NCI-H510A (cell line): ENCODE data around the gene CREM.
"Not testable (repeated sequence)": the region's sequence is repeated elsewhere in the genome, so short reads cannot be mapped to it uniquely, and the experiment has no call there.

ENCODE experiments used
- DNase-seq: peaks from one replicate; lab custom pipeline; 2025; lab: John Stamatoyannopoulos, UW

The CREM gene

GRCh38 chr10:35126530-35127288 lies at the start of gene CREM:
Gene CREM (plus strand): TSS chr10:35126846. CDS start chr10:35137836, 10,990 bp downstream.
- peak; percentile 94 for DNase-seq

- no peak for DNase-seq
These were observed 47.4 kb upstream of the CREM start for GRCh38 chr10:35079265-35079664.

DNA sequence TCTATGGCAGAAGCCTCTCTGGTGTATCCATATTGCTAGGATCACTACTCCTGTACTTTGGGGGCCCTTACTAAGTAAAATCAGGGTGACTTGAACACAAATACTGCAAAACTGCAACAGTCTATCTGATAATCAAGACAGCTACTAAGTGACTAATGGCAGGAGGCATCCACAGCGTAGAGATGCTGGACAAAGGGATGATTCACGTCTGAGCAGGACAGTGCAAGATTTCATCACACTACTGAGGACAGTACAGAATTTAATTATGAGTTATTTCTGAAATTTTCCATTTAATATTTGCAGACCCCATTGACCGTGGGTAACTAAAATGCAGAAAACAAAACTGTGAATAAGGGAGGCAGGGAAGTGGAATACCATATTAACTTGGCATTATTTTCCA lies 46.9 kb upstream of the CREM start:
- no peak for DNase-seq

DNA sequence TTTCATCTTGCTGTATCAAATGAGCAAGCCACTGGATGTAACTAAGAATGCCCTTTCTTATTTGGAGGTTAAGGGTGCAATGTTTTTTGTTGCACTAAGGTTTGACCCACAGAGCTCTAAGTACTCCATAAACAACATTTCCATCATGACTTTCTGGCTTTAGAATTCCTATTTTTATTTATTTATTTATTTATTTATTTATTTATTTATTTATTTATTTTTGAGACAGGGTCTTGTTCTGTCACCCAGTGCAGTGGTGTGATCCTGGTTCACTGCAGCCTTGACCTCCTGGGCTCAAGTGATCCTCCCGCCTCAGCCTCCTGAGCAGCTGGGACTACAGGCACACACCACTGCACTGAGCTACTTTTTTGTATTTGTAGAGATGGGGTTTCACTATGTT lies 46.4 kb upstream of the CREM start:
- DNase-seq = not testable (repeated sequence)

DNA sequence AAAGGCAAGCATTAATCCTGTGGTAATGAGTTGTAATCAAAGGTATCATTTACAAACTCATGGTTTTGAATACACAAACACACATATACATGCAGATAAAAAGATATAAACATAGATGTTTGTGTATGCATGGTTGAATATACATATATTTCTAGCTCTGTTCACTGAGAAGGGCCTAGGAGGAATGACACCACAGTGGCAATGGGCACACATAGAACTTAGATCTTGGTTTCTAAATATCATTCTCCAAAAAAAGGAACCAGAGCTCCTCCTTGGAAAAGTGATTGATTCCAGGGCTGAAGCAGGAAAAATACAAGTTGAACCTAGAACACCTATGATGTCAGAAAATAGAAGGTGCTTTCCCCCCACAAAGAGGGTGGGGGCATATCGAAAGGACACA lies 43.4 kb upstream of the CREM start:
- DNase-seq = no peak

- no peak for DNase-seq
These were observed 37.0 kb upstream of the CREM start for GRCh38 chr10:35089611-35090161.

DNA sequence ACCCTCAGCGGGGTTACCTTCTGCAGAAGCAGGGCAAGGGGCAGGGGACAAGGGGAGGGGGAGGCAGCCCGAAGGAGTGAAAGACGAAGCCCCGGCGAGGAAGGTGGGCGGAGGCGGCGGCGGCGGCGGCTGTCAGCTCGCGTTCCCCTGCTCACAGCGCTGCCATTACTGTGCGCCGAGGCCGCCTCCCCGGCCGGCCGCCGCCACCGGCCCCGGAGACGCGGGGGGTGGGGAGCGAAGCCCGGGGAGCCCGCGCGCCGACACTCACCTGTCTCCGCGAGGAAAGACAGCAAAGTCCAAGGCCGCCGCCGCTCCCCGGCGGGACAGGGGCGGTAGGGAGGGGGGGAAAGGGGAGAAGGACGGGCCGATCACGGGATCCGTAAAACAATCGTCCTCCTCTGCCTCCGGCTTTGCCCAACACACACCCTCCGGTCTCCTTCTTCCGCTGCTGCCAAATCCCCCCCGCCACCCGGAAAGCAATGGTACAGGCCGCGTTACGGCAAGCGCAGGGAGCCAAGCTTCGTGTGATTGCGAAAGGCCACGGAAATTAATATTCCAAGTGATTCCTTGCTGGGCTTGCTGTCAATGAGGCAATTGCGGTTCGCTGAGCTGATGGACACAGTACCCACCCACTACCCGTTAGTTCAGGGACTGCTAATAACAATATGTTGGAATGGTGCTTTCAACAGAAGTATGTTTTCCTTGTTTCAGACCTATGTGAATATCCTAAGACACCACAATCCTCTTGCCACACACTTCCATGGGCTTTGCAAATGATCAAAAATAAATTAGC lies 36.3 kb upstream of the CREM start, which contains the start of gene CUL2:
CUL2 (minus strand) TSS at position 180 of the 793 bp plus-strand sequence. CDS start 19,024 bp downstream, outside the sequence.
- DNase-seq = peak; percentile 82

DNA sequence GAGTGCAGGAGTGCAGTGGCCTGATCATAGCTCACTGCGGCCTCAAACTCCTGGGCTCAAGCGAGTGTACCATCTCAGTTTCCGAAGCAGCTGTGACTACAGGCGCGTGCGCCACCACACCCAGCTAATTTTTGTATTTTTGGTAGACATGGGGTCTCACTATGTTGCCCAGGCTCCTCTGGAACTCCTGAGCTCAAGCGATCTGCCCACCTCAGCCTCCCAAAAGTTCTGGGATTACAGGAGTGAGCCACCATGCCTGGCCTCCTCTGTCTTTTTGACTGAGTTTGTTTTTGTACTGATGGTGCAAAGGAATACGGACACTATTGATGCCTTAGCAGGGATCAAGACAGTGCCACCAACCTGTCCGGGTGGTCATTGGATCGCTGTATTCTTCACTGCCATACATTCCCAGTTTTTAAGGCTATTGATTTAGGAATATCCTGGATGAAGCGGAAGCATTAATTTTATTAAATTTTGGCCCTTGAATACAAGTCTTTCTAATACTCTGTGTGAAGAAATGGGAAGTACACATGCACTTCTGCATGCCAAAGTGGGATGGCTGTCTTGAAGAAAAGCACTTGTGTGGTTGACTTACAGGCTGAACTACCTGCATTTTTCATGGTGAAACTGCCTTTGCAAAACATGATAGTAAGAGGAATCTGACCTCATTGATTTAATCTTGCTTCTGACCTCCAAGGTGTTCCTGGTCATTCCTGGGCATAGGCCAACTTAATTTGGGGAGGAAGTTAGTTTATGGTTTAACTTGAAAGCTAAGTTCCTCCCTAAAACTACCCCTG lies 34.5 kb upstream of the CREM start:
- no peak for DNase-seq

DNA sequence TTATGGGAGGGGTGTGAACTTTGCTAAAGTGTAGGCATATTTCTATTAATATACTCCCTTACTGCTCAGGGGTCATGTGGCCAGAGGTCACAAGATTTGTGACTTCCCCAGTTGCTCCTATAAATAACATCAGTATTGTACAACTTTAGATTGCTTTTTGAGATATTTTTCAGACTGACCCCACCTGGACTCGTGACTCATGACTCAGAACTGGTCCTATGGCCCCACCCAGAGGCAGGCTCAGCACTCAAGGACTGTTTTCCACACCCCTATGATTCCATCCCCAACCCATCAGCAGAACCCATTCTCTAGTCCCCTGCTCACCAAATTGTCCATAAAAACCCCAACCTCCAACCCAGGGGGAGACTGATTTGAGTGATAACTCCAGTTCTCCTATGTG lies 33.8 kb upstream of the CREM start:
- no peak for DNase-seq

DNA sequence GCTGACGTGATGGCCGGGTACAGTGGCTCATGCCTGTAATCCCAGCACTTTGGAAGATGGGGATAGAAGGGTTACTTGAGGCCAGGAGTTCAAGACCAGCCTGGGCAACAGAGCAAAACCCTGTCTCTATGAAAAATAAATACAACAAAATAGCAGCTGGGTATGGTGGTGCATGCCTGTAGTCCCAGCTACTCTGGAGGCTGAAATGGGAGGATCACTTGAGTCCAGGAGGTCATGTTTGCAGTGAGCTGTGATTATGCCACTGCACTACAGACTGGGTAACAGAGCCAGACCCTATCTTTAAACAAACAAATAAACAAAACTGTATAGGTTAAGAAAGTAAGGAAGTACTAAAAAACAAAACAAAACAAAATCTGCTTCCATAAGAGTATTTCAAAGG lies 30.3 kb upstream of the CREM start:
- no peak for DNase-seq

DNA sequence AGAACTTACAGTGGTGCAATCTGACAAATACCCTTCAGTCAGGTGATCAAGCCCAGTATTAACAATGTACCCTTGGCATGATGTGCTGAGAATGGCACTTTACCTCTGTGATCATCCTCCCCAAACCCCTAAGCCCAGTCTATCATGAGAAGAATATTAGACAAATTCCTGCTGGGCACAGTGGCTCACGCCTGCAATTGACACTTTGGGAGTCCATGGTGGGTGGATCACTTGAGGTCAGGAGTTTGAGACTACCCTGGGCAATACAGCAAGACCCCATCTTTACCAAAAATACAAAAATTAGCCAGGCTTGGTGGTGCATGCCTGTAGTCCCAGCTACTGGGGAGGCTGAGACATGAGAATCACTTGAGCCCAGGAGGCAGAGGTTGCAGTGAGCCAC lies 29.1 kb upstream of the CREM start:
- no peak for DNase-seq

DNA sequence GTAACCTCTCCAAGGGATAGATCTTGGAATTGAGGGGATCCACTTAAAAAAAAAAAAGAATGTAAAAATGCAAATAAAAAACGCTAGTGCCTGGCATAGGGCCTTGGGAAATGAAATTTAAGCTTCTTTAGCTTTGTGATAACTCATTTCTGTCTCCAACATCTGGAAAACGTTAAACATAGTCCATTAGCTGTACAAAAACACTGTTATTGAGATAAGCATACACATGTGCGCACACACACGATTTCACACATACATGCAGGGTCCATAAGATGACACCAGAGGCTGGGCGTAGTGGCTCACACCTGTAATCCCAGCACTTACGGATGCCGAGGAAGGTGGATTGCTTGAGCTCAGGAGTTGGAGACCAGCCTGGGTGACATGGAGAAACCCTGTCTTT lies 22.8 kb upstream of the CREM start:
- no peak for DNase-seq

- DNase-seq = no peak
These were observed 14.1 kb upstream of the CREM start for GRCh38 chr10:35112571-35112970.

GRCh38 chr10:35119378-35119777 lies 7.3 kb upstream of the CREM start:
- DNase-seq = no peak

DNA sequence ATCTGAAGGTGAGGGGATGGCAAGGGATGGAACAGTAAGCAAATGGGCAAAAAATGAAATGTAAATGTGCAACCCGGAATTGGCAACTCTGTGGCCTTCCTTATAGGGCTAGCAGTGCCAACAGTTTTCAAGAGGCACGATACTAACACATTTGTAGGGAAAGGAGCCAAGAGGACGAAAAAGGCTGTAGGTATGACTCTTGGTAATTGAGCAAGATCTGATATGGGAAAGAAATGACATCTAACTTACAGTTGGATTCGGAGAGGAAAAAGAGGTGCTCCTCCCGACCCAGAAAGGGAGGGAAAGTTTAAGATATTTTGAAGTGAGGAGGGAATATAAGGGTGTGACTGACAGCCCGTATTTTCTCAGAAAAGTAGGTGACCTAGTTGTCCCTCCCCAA lies 2.1 kb upstream of the CREM start:
- DNase-seq = no peak

DNA sequence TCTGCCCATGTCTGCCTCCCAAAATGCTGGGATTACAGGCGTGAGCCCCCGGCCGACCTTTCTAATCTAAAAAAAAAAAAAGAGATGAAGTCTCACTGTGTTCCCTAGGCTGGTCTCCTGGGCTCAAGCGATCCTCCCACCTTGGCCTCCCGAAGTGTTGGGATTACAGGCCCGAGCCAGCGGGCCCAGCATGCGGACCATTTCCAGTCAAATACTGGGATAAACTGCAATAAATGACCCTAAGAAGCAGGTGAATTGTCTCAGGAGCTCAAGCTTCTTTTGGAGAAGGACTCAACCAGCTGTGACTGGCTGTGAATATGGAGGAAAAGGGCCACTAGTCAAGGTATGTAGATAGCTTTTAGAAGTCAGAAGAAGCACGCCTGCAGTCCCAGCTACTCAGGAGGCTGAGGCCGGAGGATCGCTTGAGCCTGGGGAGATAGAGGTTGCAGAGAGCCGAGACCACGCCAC lies 550 bp upstream of the CREM start:
- DNase-seq = no peak

DNA sequence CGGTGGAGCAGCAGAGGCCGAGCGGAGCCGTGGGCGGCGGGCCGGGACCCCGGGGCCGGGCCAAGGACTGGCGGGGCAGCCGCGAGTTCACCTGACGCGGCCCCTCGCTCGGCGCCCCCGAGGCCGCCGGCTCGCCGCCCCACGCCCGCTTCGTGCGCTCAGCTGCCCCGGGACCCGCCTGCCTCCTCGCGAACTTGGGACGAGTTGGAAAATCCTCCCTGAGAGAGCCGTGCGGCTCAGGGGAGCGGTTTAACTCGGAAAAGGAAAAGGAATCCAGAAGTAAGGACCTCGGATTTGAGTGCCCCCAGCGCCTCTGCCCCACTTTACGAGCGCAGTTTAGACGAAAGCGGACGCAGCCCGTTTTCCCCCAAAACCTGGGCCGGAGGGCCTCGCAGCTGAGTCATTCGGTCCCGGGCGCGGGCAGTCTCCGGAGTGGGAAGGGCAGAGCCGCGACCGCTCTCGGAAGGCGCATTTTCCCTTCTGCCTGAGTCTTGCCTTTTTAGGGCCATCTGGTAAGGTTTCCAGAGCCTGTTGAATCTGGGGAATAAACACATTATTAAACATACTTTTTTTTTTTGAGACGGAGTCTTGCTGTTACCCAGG lies 744 bp downstream of the CREM start:
- no peak for DNase-seq

- DNase-seq = no peak
These were observed 2.6 kb downstream of the CREM start for GRCh38 chr10:35129185-35129674.

DNA sequence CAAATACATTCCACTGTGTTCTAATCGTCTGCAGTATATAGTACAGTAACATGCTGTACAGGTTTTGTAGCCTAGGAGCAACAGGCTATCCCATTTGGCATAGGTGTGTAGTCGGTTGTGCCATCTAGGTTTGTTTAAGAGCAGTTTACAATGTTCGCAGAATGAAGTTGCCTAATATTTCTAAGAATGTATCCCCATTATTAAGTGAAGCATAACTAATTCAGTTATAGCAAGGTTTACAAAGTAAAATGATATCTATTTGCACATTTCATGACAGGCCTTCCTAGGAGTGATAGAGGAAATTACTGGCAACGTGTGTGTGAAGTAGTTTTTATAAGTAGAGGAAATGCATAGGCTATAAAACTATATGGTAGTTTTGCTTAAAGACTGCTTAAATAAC lies 4.0 kb downstream of the CREM start:
- DNase-seq = no peak

- DNase-seq = no peak
These were observed 6.1 kb downstream of the CREM start for GRCh38 chr10:35132727-35133126.

DNA sequence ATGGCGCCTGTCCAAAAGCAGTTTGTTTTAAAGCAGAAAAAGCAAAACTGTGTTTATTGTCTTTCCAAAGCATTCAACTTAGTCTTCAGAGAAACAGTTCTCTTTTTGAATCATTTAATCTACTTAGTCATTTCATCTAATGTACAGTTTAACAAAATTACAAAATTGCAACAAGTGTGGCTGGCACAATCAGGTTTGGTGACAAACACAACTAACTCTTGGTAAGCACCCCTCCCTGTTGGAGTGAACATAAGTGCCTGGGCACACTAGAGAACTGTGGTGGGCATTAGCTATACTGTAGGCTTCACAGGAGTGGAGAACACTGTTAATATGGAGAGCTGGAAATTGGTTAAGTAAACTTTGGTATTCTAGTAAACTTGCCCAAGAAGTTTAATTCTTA lies 6.9 kb downstream of the CREM start:
- no peak for DNase-seq

- DNase-seq = no peak
These were observed 9.2 kb downstream of the CREM start for GRCh38 chr10:35135861-35136260.
